Neuronal stem cell (in vitro differentiated cells): Measurements from ENCODE around the gene CHST11.

Experiments used
- DNase-seq: peaks from one replicate; pipeline ENCODE4 v3.0.0-alpha.2; 2013; ENCODE audit warnings: low spot score
- H2AFZ ChIP-seq: one replicate; pipeline ENCODE4 v1.6.1; 2013; ENCODE audit warnings: mild to moderate bottlenecking, low read length, inconsistent platforms
- H2AK5ac ChIP-seq: 2 replicates; pipeline ENCODE4 v1.6.1; 2013; ENCODE audit warnings: low read depth, mild to moderate bottlenecking, inconsistent platforms, low read length, moderate library complexity, mixed read lengths
- H2BK120ac ChIP-seq: 2 replicates; pipeline ENCODE4 v1.6.1; 2013; ENCODE audit warnings: low read depth, mild to moderate bottlenecking, inconsistent platforms, low read length, moderate library complexity, mixed read lengths
- H2BK12ac ChIP-seq: one replicate; pipeline ENCODE4 v1.6.1; 2013; ENCODE audit warnings: low read length, inconsistent platforms
- H2BK15ac ChIP-seq: 2 replicates; pipeline ENCODE4 v1.6.1; 2013; ENCODE audit warnings: mild to moderate bottlenecking, low read length, inconsistent platforms, mixed read lengths
- H2BK5ac ChIP-seq: one replicate; pipeline ENCODE4 v1.6.1; 2013; ENCODE audit warnings: inconsistent platforms, mild to moderate bottlenecking, low read length, moderate library complexity
- H3K14ac ChIP-seq: one replicate; pipeline ENCODE4 v1.6.1; 2013; ENCODE audit warnings: low read length, inconsistent platforms
- H3K18ac ChIP-seq: 2 replicates; pipeline ENCODE4 v1.6.1; 2013; ENCODE audit warnings: low read length, inconsistent platforms
- H3K23ac ChIP-seq: 2 replicates; pipeline ENCODE4 v1.6.1; 2013; ENCODE audit warnings: low read depth, mild to moderate bottlenecking, mixed read lengths, low read length, inconsistent platforms; ENCODE audit not compliant: poor library complexity
- H3K27ac ChIP-seq: replicated peaks from 3 replicates; pipeline ENCODE4 v1.5.1; 2013; ENCODE audit warnings: low read length, inconsistent platforms
- H3K27me3 ChIP-seq, 3 experiments: 2 replicates each; pipeline ENCODE4 v1.6.1; 2013; ENCODE audit warnings: low read length in 3 of 3, mild to moderate bottlenecking in 2 of 3, inconsistent platforms in 1 of 3, low read depth in 1 of 3, mixed read lengths in 1 of 3, moderate library complexity in 1 of 3; ENCODE audit not compliant: control insufficient read depth in 3 of 3, insufficient read depth in 3 of 3
- H3K36me3 ChIP-seq, 2 donors: replicated peaks in 1 of 2; 2 replicates each; pipeline ENCODE4 v1.6.1; 2013; ENCODE audit warnings: low read length in 2 of 2; ENCODE audit not compliant: control insufficient read depth in 2 of 2, insufficient read depth in 2 of 2
- H3K4ac ChIP-seq: 2 replicates; pipeline ENCODE4 v1.6.1; 2013; ENCODE audit warnings: inconsistent platforms, mild to moderate bottlenecking, low read length, moderate library complexity
- H3K4me1 ChIP-seq, 2 donors: 1 replicate in 1 of 2; 2 replicates in 1 of 2; pipeline ENCODE4 v1.6.1; 2013; ENCODE audit warnings: low read length in 2 of 2, low read depth in 1 of 2; ENCODE audit not compliant: control insufficient read depth in 2 of 2, insufficient read depth in 1 of 2
- H3K4me2 ChIP-seq: one replicate; pipeline ENCODE4 v1.6.1; 2013; ENCODE audit warnings: mild to moderate bottlenecking, low read length, inconsistent platforms; ENCODE audit not compliant: insufficient read depth, poor library complexity, severe bottlenecking
- H3K4me3 ChIP-seq, 2 donors: 2 replicates each; pipeline ENCODE4 v1.5.1; 2013; ENCODE audit warnings: low read length in 2 of 2, mild to moderate bottlenecking in 2 of 2, inconsistent platforms in 1 of 2, moderate library complexity in 1 of 2
- H3K79me1 ChIP-seq: one replicate; pipeline ENCODE4 v1.6.1; 2013; ENCODE audit warnings: low read depth, mild to moderate bottlenecking, inconsistent platforms, low read length, moderate library complexity
- H3K9ac ChIP-seq: one replicate; pipeline ENCODE4 v1.6.1; 2013; ENCODE audit warnings: mild to moderate bottlenecking, low read depth, low read length, inconsistent platforms; ENCODE audit not compliant: poor library complexity
- H3K9me3 ChIP-seq, 2 donors: replicated peaks in 1 of 2; 2 replicates each; pipeline versions ENCODE3 to v1.6.1; 2013; ENCODE audit warnings: low read length in 2 of 2, mild to moderate bottlenecking in 2 of 2, inconsistent platforms in 1 of 2, low read depth in 1 of 2, mixed read lengths in 1 of 2, moderate library complexity in 1 of 2; ENCODE audit not compliant: control insufficient read depth in 2 of 2, insufficient read depth in 1 of 2
- H4K8ac ChIP-seq: one replicate; pipeline ENCODE4 v1.6.1; 2013; ENCODE audit warnings: low read depth, mild to moderate bottlenecking, inconsistent platforms, low read length, moderate library complexity
- H4K91ac ChIP-seq: one replicate; pipeline ENCODE4 v1.6.1; 2013; ENCODE audit warnings: low read length, low read depth, mild to moderate bottlenecking, inconsistent platforms; ENCODE audit not compliant: poor library complexity
- WGBS, 2 donors: extraction: QIAGEN DNeasy Blood & Tissue Kit; methylation state at CpG; one replicate each; pipeline ENCODE4 v1.1.7; 2013; ENCODE audit warnings: missing lambda C conversion rate in 2 of 2, mixed read lengths in 1 of 2; ENCODE audit not compliant: insufficient read length in 2 of 2, insufficient replicate concordance in 1 of 2; ENCODE audit errors: extremely low coverage in 2 of 2; 5-methylcytosine and 5-hydroxymethylcytosine counted together

Gene CHST11

DNA sequence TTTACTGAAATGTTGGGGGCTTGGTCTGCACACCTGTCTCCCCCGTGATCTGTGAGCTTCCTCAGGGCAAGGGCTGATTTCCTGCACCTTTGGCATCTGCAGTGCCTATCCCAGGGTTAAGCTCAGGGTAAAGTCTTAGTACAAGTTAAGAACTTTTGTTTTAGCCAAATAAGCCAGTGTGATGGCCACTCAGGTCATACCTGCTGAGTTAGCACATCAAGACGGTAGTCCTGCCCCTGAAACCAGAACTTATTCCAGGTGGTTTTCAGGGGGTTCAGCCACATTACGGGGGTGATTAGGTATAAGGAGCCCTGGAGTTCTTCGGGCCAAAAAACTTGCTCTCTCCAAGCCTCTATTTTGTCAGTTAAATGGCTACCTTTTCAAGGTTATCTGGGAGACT, 21.6 kb upstream of the CHST11 start:
- Histone ChIP-seq H3K23ac (no peak overlapping the region), H2AK5ac (no peak overlapping the region), H4K91ac (no peak overlapping the region), H3K4ac (no peak overlapping the region), H3K79me1 (no peaks in the 10 kb centered on the region), H3K4me1 (peaks cover 0 to 5% of the 10 kb centered on the region in 2 donors), H3K4me3 (no peak overlapping the region), H3K4me2 (no peak overlapping the region), H3K18ac (no peak overlapping the region), H3K36me3 (no peaks in the 10 kb centered on the region), H2BK12ac (no peak overlapping the region), H3K9me3 (no peaks in the 10 kb centered on the region), H3K9ac (no peak overlapping the region), H4K8ac (no peak overlapping the region), H3K27me3 (peaks cover 0 to 12% (median 0%) of the 10 kb centered on the region in 3 experiments), H2AFZ (no peak overlapping the region), H3K14ac (no peak overlapping the region), H2BK120ac (no peak overlapping the region), H2BK15ac (no peak overlapping the region), H3K27ac (no peak overlapping the region), H2BK5ac (no peak overlapping the region)
- WGBS, 2 donors: no CpG with 5 or more reads among the region's 4 CpGs
- no peak for DNase-seq

DNA sequence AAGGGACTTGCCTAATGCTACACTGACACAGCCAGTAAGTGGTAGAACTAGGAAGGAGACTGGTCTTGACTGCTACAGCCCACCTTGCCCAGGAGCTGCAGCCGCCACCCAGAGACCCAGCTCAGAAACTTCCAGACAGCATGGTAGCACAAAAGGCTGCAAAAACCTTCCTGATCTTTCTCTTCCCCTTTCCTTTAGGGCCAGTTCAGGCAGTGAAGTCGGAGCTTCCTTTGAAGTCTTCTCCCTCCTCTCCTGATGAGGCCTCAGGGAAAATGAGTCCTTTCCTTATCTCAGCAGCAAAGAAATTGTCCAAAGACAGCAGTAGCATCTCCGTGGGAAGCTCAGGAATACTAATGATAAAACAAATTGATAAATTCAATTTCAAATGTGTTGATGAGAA, 21.0 kb upstream of the CHST11 start:
- Histone ChIP-seq H3K4me1 (peaks cover 0 to 5% of the 10 kb centered on the region in 2 donors), H3K9me3 (no peaks in the 10 kb centered on the region), H4K8ac (no peak overlapping the region), H2BK5ac (no peak overlapping the region), H3K79me1 (no peaks in the 10 kb centered on the region), H2BK15ac (no peak overlapping the region), H2AK5ac (no peak overlapping the region), H3K4ac (no peak overlapping the region), H3K18ac (no peak overlapping the region), H3K36me3 (no peaks in the 10 kb centered on the region), H3K4me2 (no peak overlapping the region), H3K23ac (no peak overlapping the region), H3K14ac (no peak overlapping the region), H3K9ac (no peak overlapping the region), H3K4me3 (no peak overlapping the region), H3K27ac (no peak overlapping the region), H3K27me3 (peaks cover 0 to 12% (median 0%) of the 10 kb centered on the region in 3 experiments), H2BK120ac (no peak overlapping the region), H4K91ac (no peak overlapping the region), H2BK12ac (no peak overlapping the region), H2AFZ (no peak overlapping the region)
- no peak for DNase-seq
- WGBS, 2 donors: no CpG with 5 or more reads among the region's 3 CpGs

DNA sequence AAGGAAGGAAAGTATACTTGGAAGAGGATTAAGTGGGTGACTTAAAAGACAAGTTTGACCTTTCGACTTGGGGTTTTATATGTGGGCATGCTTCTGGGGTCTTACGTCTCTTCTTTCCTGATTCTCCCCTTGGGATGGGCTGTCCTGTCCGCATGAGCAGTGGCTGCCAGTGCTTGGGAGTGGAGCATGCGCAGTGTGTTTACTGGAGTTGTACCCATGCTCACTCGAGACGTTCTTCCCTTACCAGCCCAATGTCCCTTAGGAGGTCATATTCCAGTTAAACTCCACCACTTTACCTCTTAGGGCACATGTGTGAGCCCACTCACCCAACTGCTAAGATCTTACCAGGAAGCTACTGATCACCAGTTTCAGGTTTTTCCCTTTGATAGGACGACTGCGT, 20.0 kb upstream of the CHST11 start:
- DNase-seq: no peak

DNA sequence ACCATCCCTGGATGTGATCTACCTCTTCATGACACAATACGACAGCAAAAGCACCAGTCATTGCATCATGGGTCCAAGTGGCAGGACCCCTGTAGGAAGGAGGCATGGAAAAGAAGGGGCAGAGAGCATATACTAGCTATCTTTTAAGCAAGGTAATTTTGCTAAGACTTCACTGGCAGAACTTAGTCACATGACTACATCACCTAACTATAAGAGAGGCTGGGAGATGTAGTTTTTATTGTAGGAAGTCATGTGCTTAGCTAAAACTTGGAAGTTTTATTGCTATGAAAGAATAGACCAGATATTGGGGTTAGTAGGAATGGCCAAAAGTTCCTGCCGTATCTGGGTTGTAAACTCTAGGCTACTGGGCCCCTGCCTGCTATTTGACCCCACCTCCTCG, 18.6 kb upstream of the CHST11 start:
- no CpG with 5 or more reads among the region's 3 CpGs for WGBS, 2 donors
- H3K18ac ChIP-seq: no peak overlapping the region

More for the DNA sequence above, 20.0 kb upstream of the CHST11 start:
- H2BK5ac ChIP-seq: no peak overlapping the region
- H3K4me2 ChIP-seq: no peak overlapping the region
- no peak overlapping the region for H2BK15ac ChIP-seq
- H3K4me3 ChIP-seq: no peak overlapping the region
- H3K27ac ChIP-seq: no peak overlapping the region
- H3K9me3 ChIP-seq: no peaks in the 10 kb centered on the region
- no peak overlapping the region for H3K18ac ChIP-seq
- H3K27me3 ChIP-seq: peaks cover 0 to 18% (median 0%) of the 10 kb centered on the region in 3 experiments
- no peak overlapping the region for H4K91ac ChIP-seq
- H4K8ac ChIP-seq: no peak overlapping the region
- H2BK120ac ChIP-seq: no peak overlapping the region
- no peak overlapping the region for H2AFZ ChIP-seq
- H2BK12ac ChIP-seq: no peak overlapping the region
- no peak overlapping the region for H3K9ac ChIP-seq
- no peak overlapping the region for H3K4ac ChIP-seq
- no peak overlapping the region for H3K14ac ChIP-seq
- no peak overlapping the region for H2AK5ac ChIP-seq
- WGBS, 2 donors: no CpG with 5 or more reads among the region's 8 CpGs
- no peaks in the 10 kb centered on the region for H3K36me3 ChIP-seq
- H3K4me1 ChIP-seq: peaks cover 0 to 5% of the 10 kb centered on the region in 2 donors
- H3K79me1 ChIP-seq: no peaks in the 10 kb centered on the region
- no peak overlapping the region for H3K23ac ChIP-seq

More for the DNA sequence above, 18.6 kb upstream of the CHST11 start:
- H4K8ac ChIP-seq: no peak overlapping the region
- no peak overlapping the region for H3K9ac ChIP-seq
- H2AFZ ChIP-seq: peak overlapping the region; percentile 13
- H2AK5ac ChIP-seq: no peak overlapping the region
- no peak overlapping the region for H3K4me3 ChIP-seq
- H3K79me1 ChIP-seq: no peaks in the 10 kb centered on the region
- H3K23ac ChIP-seq: no peak overlapping the region
- H3K4me1 ChIP-seq: peaks cover 0 to 5% of the 10 kb centered on the region in 2 donors
- no peak overlapping the region for H3K4ac ChIP-seq
- H3K36me3 ChIP-seq: no peaks in the 10 kb centered on the region
- H3K27ac ChIP-seq: no peak overlapping the region
- peaks cover 0 to 17% (median 0%) of the 10 kb centered on the region in 3 experiments for H3K27me3 ChIP-seq
- H3K14ac ChIP-seq: no peak overlapping the region
- H3K9me3 ChIP-seq: no peaks in the 10 kb centered on the region
- H3K4me2 ChIP-seq: no peak overlapping the region
- no peak overlapping the region for H2BK5ac ChIP-seq
- no peak overlapping the region for H2BK12ac ChIP-seq
- H2BK15ac ChIP-seq: no peak overlapping the region
- H4K91ac ChIP-seq: no peak overlapping the region
- no peak for DNase-seq
- no peak overlapping the region for H2BK120ac ChIP-seq
